Epidermal melanocyte (primary cell): ENCODE results near the gene FARS2.
"Not testable (repeated sequence)": the region's sequence is repeated elsewhere in the genome, so short reads cannot be mapped to it uniquely, and the experiment has no call there.

Experiments
- DNase-seq: peaks from one replicate; pipeline ENCODE4 v3.0.0; 2011; ENCODE audit warnings: low spot score; ENCODE audit not compliant: insufficient read length

The FARS2 gene

DNA sequence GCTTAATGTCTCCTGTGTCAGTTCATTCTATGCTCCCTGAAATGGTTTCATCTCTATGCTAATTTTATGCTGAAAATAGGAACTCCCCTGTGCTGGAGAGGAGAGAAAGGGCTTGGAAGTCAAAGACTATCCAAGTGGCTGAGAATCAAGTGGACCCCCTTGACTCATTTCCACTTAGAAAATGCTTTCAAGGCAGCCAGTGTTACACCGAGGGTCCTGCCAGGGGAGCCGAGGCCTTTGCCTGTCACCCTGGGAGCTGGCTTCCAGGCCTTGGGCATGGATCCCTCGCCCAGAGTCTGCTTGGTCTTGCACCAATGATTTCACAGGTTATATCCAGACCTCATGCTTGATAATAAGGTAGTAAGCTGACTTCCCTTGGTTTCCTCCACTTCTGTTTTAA, 402.8 kb downstream of the FARS2 start:
- DNase-seq: no peak

- no peak for DNase-seq
Measured at GRCh38 chr6:5665173-5665572, 403.9 kb downstream of the FARS2 start.

DNA sequence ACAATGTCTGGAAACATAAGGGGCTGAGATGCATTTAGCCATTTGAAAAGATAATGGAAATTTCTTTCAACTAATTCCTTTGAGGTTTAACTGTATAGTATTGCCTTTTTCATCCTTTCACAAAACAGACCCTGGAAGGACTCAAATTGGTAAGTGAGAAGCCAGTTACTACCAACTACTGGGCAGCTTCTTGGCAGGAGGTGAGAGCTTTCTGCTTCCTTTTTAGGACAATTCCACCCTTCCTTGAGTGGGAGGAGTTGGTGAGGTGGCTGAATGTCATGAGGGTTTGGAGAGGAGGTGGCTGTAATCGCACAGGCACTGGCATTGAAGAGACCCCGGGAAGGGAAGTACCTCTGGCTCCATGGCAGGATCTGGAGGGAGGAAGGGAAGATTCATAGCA, 404.4 kb downstream of the FARS2 start:
- DNase-seq: no peak

- DNase-seq: no peak
Measured at GRCh38 chr6:5666695-5667094, 405.4 kb downstream of the FARS2 start.

GRCh38 chr6:5667737-5668136, 406.4 kb downstream of the FARS2 start:
- no peak for DNase-seq

GRCh38 chr6:5670381-5670780, 409.1 kb downstream of the FARS2 start:
- no peak for DNase-seq

GRCh38 chr6:5670811-5671561, 409.7 kb downstream of the FARS2 start:
- DNase-seq: no peak

- no peak for DNase-seq
Measured at GRCh38 chr6:5671601-5672559, 410.6 kb downstream of the FARS2 start.

DNA sequence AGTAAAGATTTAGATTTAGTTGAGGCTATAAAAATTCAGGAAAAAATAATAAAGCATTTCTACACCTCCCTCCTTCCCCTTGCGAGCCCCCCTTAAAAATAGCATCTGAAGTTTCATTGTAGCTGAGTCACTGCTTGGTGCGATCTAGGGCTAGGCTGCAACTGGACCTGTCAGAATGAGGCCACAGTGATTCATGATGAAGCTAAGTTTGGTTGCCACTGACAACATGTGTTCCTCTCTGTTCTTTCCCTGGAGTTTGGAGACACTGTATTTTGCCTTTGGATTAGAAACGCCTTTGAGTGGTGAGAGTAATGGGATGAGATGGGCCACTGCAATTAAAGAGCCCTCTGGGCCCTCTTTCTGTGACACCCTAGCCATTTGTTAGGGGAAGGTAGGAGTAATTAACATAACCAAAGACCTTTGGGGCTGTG, 411.3 kb downstream of the FARS2 start:
- DNase-seq: no peak

GRCh38 chr6:5673019-5673790, 411.9 kb downstream of the FARS2 start:
- no peak for DNase-seq

DNA sequence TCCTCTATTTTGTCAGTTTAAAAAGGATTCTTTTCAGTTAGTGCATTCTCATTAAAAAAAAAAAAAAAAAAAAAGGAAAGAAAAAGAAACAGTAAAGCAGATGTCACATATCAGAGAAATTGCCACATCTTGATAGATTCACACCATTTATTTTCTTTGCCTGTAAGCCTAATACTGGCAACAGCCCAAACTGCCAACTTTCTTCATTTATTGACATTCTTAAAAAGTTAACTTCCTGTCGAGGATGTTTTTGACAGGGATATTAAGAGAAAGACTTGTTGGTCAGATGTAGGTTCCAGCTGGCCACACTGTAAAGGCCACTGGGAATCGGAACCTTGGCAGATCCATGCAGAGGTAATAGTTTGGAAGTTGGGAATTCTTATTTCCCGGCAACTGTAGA, 412.8 kb downstream of the FARS2 start:
- no peak for DNase-seq

DNA sequence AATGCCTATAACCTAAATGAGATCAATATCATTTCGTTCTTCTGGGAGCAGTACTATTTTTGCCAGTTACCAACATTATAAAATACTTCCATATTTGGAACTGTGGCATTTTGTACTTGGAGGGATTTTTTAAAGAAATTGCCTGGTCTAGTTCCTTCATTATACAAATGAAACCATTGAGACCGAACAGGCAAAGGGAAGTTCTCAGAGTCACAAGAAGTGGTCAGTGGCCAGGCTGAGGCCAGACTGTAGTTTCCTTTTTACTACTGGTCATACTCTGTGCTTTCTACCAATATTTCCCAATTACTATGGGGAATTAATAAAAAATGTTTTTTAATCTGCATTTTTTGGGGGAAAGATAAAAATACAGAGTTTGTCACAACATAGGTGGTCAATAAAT, 413.4 kb downstream of the FARS2 start:
- no peak for DNase-seq

DNA sequence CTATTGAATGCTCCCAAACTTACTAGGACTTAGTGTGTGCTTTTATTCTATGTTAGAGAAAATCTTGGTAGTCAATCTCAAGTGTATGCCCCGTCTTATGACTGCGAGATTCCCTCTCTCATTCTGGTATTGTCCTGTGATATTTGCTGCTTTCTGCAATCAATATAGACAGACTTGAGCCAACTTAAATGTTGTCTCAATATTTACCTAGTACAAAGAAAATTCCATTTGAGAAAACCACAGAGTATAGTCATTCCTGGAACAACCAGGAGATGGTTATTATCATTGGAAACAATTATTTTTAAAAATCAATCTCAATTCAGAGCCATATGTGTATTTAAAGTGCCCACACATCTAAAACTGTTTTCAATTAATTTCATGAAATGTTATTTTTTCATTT, 415.4 kb downstream of the FARS2 start:
- DNase-seq: no peak

GRCh38 chr6:5677219-5678000, 416.1 kb downstream of the FARS2 start:
- no peak for DNase-seq

GRCh38 chr6:5679270-5679669, 418.0 kb downstream of the FARS2 start:
- no peak for DNase-seq

GRCh38 chr6:5679691-5680090, 418.4 kb downstream of the FARS2 start:
- no peak for DNase-seq

- no peak for DNase-seq
Measured at GRCh38 chr6:5680095-5680494, 418.8 kb downstream of the FARS2 start.

GRCh38 chr6:5681480-5681879, 420.2 kb downstream of the FARS2 start:
- DNase-seq: no peak

DNA sequence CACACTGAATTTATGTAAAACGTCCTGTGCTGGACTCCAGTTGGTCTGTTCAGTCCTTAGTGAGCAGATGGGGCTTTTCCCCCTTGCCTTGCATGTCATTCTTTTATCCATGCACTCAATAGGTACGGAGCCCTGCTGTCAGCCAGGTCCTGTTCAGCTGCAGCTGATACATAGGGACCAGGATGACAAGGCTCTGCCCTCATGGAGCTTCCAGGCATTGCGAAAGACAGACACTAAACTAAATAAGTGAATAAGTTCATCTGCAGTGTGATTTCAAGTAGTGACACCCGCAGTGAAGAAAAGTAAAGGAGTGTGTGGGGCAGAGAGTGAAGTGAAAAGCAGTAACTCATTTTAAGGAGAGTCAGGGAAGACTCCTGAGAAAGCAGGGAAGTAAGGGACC, 421.2 kb downstream of the FARS2 start:
- DNase-seq: no peak

- not testable (repeated sequence) for DNase-seq
Measured at GRCh38 chr6:5683747-5684146, 422.4 kb downstream of the FARS2 start.
